Measurements from ENCODE around the gene MFAP4. TPM values are rescaled to one million over a fixed set of nuclear protein-coding genes. Genes with fewer than 3 reads are reported as not detected.
"Not testable (repeated sequence)": the region's sequence is repeated elsewhere in the genome, so short reads cannot be mapped to it uniquely, and the experiment has no call there.

Gene MFAP4
- total RNA-seq, 1 experiment from 2014 or later, result not detected

- H3K36me3 ChIP-seq (ENCODE audit: control insufficient read depth, insufficient read depth, low read length), result no peaks in the 10 kb centered on the region
- POLR2A ChIA-PET, result no interaction called here
- DNase-seq, result peak in 1 of 2 experiments; percentile 35
- no peak for TF ChIP-seq CTCF (IDR thresholded peaks at IDR 0.05; ENCODE audit: insufficient read depth in 1 of 2, low read depth in 1 of 2, low read length in 1 of 2, severe bottlenecking in 1 of 2, unreplicated experiment in 1 of 2)
- no peaks in the 10 kb centered on the region for H3K27me3 Mint-ChIP-seq (ENCODE audit: insufficient read depth, unreplicated experiment)
- no TSS peak for BruUV-seq (replicated peaks)
- CTCF ChIA-PET, result no interaction called here
- intact Hi-C loops (cut with micrococcal nuclease; ENCODE audit: unreplicated experiment), result no loop called here
- no peaks in the 10 kb centered on the region for H3K9me3 ChIP-seq
- no peaks in the 10 kb centered on the region for H3K36me3 Mint-ChIP-seq (ENCODE audit: insufficient read depth, unreplicated experiment)
- no peaks in the 10 kb centered on the region for H3K9me3 Mint-ChIP-seq (ENCODE audit: unreplicated experiment)
- H3K4me3 Mint-ChIP-seq (ENCODE audit: unreplicated experiment), result no peak overlapping the region
- H3K4me1 Mint-ChIP-seq (ENCODE audit: low read depth, unreplicated experiment), result no peaks in the 10 kb centered on the region
- no peak overlapping the region for H3K4me3 ChIP-seq (ENCODE audit: low read depth, low read length)
- no peaks in the 10 kb centered on the region for H3K4me1 ChIP-seq
- H3K27ac Mint-ChIP-seq (ENCODE audit: unreplicated experiment), result no peak overlapping the region
- H3K27me3 ChIP-seq (replicated peaks; ENCODE audit: control insufficient read depth, insufficient read depth, low read length), result no peaks in the 10 kb centered on the region; the same call in 1 of the 2 replicates
These were observed 29.6 kb downstream of the MFAP4 start for GRCh38 chr17:19357351-19357750.

- H3K4me1 ChIP-seq, result no peaks in the 10 kb centered on the region
- no peaks in the 10 kb centered on the region; the same call in 1 of the 2 replicates for H3K27me3 ChIP-seq (replicated peaks; ENCODE audit: control insufficient read depth, insufficient read depth, low read length)
- Mint-ChIP-seq H3K27me3 (ENCODE audit: insufficient read depth, unreplicated experiment) (no peaks in the 10 kb centered on the region), H3K36me3 (ENCODE audit: insufficient read depth, unreplicated experiment) (no peaks in the 10 kb centered on the region), H3K27ac (ENCODE audit: unreplicated experiment) (no peak overlapping the region), H3K9me3 (ENCODE audit: unreplicated experiment) (no peaks in the 10 kb centered on the region), H3K4me1 (ENCODE audit: low read depth, unreplicated experiment) (no peaks in the 10 kb centered on the region), H3K4me3 (ENCODE audit: unreplicated experiment) (no peak overlapping the region)
- POLR2A ChIA-PET, result no interaction called here
- no peaks in the 10 kb centered on the region for H3K9me3 ChIP-seq
- DNase-seq, result no peak
- no peak overlapping the region for H3K4me3 ChIP-seq (ENCODE audit: low read depth, low read length)
- TF ChIP-seq CTCF (IDR thresholded peaks at IDR 0.05; ENCODE audit: insufficient read depth in 1 of 2, low read depth in 1 of 2, low read length in 1 of 2, severe bottlenecking in 1 of 2, unreplicated experiment in 1 of 2), result no peak
- CTCF ChIA-PET, result interaction anchor here (2.2 kb wide), 1 partner anchor 8 kb away, joined by 13 read pairs; the partner anchor contains the start of gene B9D1
- H3K36me3 ChIP-seq (ENCODE audit: control insufficient read depth, insufficient read depth, low read length), result no peaks in the 10 kb centered on the region
- intact Hi-C loops (cut with micrococcal nuclease; ENCODE audit: unreplicated experiment), result no loop called here
- no TSS peak for BruUV-seq (replicated peaks)
These were observed 32.2 kb downstream of the MFAP4 start for GRCh38 chr17:19354748-19355147.

- ChIA-PET CTCF (interaction anchor here (2.2 kb wide), 1 partner anchor 9 kb away, joined by 13 read pairs; the partner anchor contains the start of gene B9D1), POLR2A (interaction anchor here (1.2 kb wide), 1 partner anchor 10 kb away, joined by 3 read pairs; no protein-coding TSS in a partner anchor)
- H3K27me3 Mint-ChIP-seq (ENCODE audit: insufficient read depth, unreplicated experiment); H3K9me3 ChIP-seq; H3K9me3 Mint-ChIP-seq (ENCODE audit: unreplicated experiment); H3K4me3 Mint-ChIP-seq (ENCODE audit: unreplicated experiment); H3K36me3 Mint-ChIP-seq (ENCODE audit: insufficient read depth, unreplicated experiment); H3K4me1 ChIP-seq; H3K27me3 ChIP-seq (replicated peaks; ENCODE audit: control insufficient read depth, insufficient read depth, low read length); H3K36me3 ChIP-seq (ENCODE audit: control insufficient read depth, insufficient read depth, low read length); BruUV-seq (replicated peaks); H3K27ac Mint-ChIP-seq (ENCODE audit: unreplicated experiment); H3K4me1 Mint-ChIP-seq (ENCODE audit: low read depth, unreplicated experiment); intact Hi-C loops (cut with micrococcal nuclease; ENCODE audit: unreplicated experiment); H3K4me3 ChIP-seq (ENCODE audit: low read depth, low read length): not testable (repeated sequence)
- peak in 1 of 2 experiments; percentile 1 for DNase-seq
These were observed 33.6 kb downstream of the MFAP4 start for GRCh38 chr17:19353401-19353800.

GRCh38 chr17:19348806-19349205, 38.2 kb downstream of the MFAP4 start:
- POLR2A ChIA-PET, result no interaction called here
- TF ChIP-seq CTCF (IDR thresholded peaks at IDR 0.05; ENCODE audit: insufficient read depth in 1 of 2, low read depth in 1 of 2, low read length in 1 of 2, severe bottlenecking in 1 of 2, unreplicated experiment in 1 of 2), result no peak

More at GRCh38 chr17:19348806-19349205, 38.2 kb downstream of the MFAP4 start:
- no peaks in the 10 kb centered on the region for H3K36me3 ChIP-seq (ENCODE audit: control insufficient read depth, insufficient read depth, low read length)
- DNase-seq, result peak in 1 of 2 experiments; percentile 15
- Mint-ChIP-seq H3K4me1 (ENCODE audit: low read depth, unreplicated experiment) (peaks cover 7% of the 10 kb centered on the region), H3K27me3 (ENCODE audit: insufficient read depth, unreplicated experiment) (no peaks in the 10 kb centered on the region), H3K27ac (ENCODE audit: unreplicated experiment) (no peak overlapping the region), H3K36me3 (ENCODE audit: insufficient read depth, unreplicated experiment) (no peaks in the 10 kb centered on the region), H3K9me3 (ENCODE audit: unreplicated experiment) (no peaks in the 10 kb centered on the region), H3K4me3 (ENCODE audit: unreplicated experiment) (no peak overlapping the region)
- peaks cover 21% of the 10 kb centered on the region for H3K4me1 ChIP-seq
- H3K9me3 ChIP-seq, result no peaks in the 10 kb centered on the region
- CTCF ChIA-PET, result no interaction called here
- H3K27me3 ChIP-seq (replicated peaks; ENCODE audit: control insufficient read depth, insufficient read depth, low read length), result no peaks in the 10 kb centered on the region
- H3K4me3 ChIP-seq (ENCODE audit: low read depth, low read length), result no peak overlapping the region
- intact Hi-C loops (cut with micrococcal nuclease; ENCODE audit: unreplicated experiment), result no loop called here
- no TSS peak for BruUV-seq (replicated peaks)
